IPS-20b (cell line): Measurements from ENCODE around the gene ZNF273.
"Not testable (repeated sequence)": the region's sequence is repeated elsewhere in the genome, so short reads cannot be mapped to it uniquely, and the experiment has no call there.

Experiments
- H3K27ac ChIP-seq: one replicate; pipeline ENCODE4 v1.5.1; 2013; ENCODE audit warnings: low read length
- H3K27me3 ChIP-seq: 2 replicates; pipeline ENCODE4 v1.6.1; 2013; ENCODE audit warnings: mild to moderate bottlenecking, low read length, inconsistent platforms; ENCODE audit not compliant: insufficient read depth
- H3K36me3 ChIP-seq: 2 replicates; pipeline ENCODE4 v1.6.1; 2013; ENCODE audit warnings: low read depth, mild to moderate bottlenecking, inconsistent platforms, low read length, moderate library complexity; ENCODE audit not compliant: insufficient read depth
- H3K4me1 ChIP-seq: 2 replicates; pipeline ENCODE4 v1.6.1; 2013; ENCODE audit warnings: mild to moderate bottlenecking, control low read depth, inconsistent platforms, low read length, moderate library complexity; ENCODE audit not compliant: insufficient read depth
- H3K4me3 ChIP-seq: 2 replicates; pipeline ENCODE4 v1.5.1; 2013; ENCODE audit warnings: mild to moderate bottlenecking, low read length, inconsistent platforms
- H3K9ac ChIP-seq: 2 replicates; pipeline ENCODE4 v1.6.1; 2013; ENCODE audit warnings: low read depth, mild to moderate bottlenecking, inconsistent platforms, low read length, moderate library complexity
- H3K9me3 ChIP-seq: 2 replicates; pipeline ENCODE4 v1.6.1; 2013; ENCODE audit warnings: mild to moderate bottlenecking, low read depth, low read length, inconsistent platforms; ENCODE audit not compliant: insufficient read depth

ZNF273 gene

GRCh38 chr7:64892666-64893309, 10.3 kb upstream of the ZNF273 start:
- Histone ChIP-seq H3K36me3 (no peaks in the 10 kb centered on the region), H3K9ac (no peak overlapping the region), H3K9me3 (no peaks in the 10 kb centered on the region), H3K27ac (no peak overlapping the region), H3K4me3 (no peak overlapping the region), H3K4me1 (no peaks in the 10 kb centered on the region), H3K27me3 (peaks cover 45% of the 10 kb centered on the region)

GRCh38 chr7:64893401-64893800, 9.7 kb upstream of the ZNF273 start:
- no peak overlapping the region for H3K9ac ChIP-seq
- peaks cover 40% of the 10 kb centered on the region for H3K27me3 ChIP-seq
- no peaks in the 10 kb centered on the region for H3K4me1 ChIP-seq
- H3K36me3 ChIP-seq: no peaks in the 10 kb centered on the region
- H3K27ac ChIP-seq: no peak overlapping the region
- H3K9me3 ChIP-seq: no peaks in the 10 kb centered on the region
- H3K4me3 ChIP-seq: no peak overlapping the region

GRCh38 chr7:64902461-64902805, 640 bp upstream of the ZNF273 start:
- not testable (repeated sequence) for H3K36me3 ChIP-seq, H3K9me3 ChIP-seq, H3K27ac ChIP-seq, H3K27me3 ChIP-seq
- peak overlapping the region; percentile 68; the same call in 1 of the 2 replicates for H3K9ac ChIP-seq
- peak overlapping the region; percentile 85 for H3K4me3 ChIP-seq
- H3K4me1 ChIP-seq: peaks cover 15% of the 10 kb centered on the region; the same call in 1 of the 2 replicates

- H3K27me3 ChIP-seq: no peaks in the 10 kb centered on the region
- H3K36me3 ChIP-seq: peaks cover 8% of the 10 kb centered on the region; the same call in 1 of the 2 replicates
- peaks cover 15% of the 10 kb centered on the region; the same call in 1 of the 2 replicates for H3K4me1 ChIP-seq
- peak overlapping the region; percentile 85 for H3K4me3 ChIP-seq
- no peak overlapping the region for H3K27ac ChIP-seq
- H3K9ac ChIP-seq: peak overlapping the region; percentile 91; the same call in 1 of the 2 replicates
- no peaks in the 10 kb centered on the region for H3K9me3 ChIP-seq
These were observed 935 bp downstream of the ZNF273 start for GRCh38 chr7:64904008-64904407.

GRCh38 chr7:64905133-64905532, 2.1 kb downstream of the ZNF273 start:
- Histone ChIP-seq H3K27ac (no peak overlapping the region), H3K36me3 (peaks cover 8% of the 10 kb centered on the region; the same call in 1 of the 2 replicates), H3K27me3 (no peaks in the 10 kb centered on the region), H3K9me3 (no peaks in the 10 kb centered on the region), H3K4me1 (peaks cover 15% of the 10 kb centered on the region; the same call in 1 of the 2 replicates), H3K4me3 (peak overlapping the region; percentile 85), H3K9ac (peak overlapping the region; percentile 39; the same call in 1 of the 2 replicates)

GRCh38 chr7:64905547-64905946, 2.5 kb downstream of the ZNF273 start:
- Histone ChIP-seq H3K4me3 (peak overlapping the region; percentile 85), H3K9ac (peak overlapping the region; percentile 39; the same call in 1 of the 2 replicates), H3K36me3 (peaks cover 8% of the 10 kb centered on the region; the same call in 1 of the 2 replicates), H3K9me3 (no peaks in the 10 kb centered on the region), H3K4me1 (peaks cover 15% of the 10 kb centered on the region; the same call in 1 of the 2 replicates), H3K27ac (no peak overlapping the region), H3K27me3 (no peaks in the 10 kb centered on the region)

- no peaks in the 10 kb centered on the region for H3K9me3 ChIP-seq
- H3K27ac ChIP-seq: no peak overlapping the region
- H3K4me1 ChIP-seq: peaks cover 15% of the 10 kb centered on the region; the same call in 1 of the 2 replicates
- no peaks in the 10 kb centered on the region for H3K27me3 ChIP-seq
- no peak overlapping the region for H3K4me3 ChIP-seq
- peaks cover 8% of the 10 kb centered on the region; the same call in 1 of the 2 replicates for H3K36me3 ChIP-seq
- H3K9ac ChIP-seq: 0 out of 2 replicates have a peak overlapping the region, but pooled peaks have one; percentile 14
These were observed 4.7 kb downstream of the ZNF273 start for GRCh38 chr7:64907641-64908326.

GRCh38 chr7:64908358-64908757, 5.3 kb downstream of the ZNF273 start:
- Histone ChIP-seq H3K4me3 (no peak overlapping the region), H3K9me3 (no peaks in the 10 kb centered on the region), H3K4me1 (peaks cover 15% of the 10 kb centered on the region; the same call in 1 of the 2 replicates), H3K36me3 (peaks cover 11% of the 10 kb centered on the region; the same call in 1 of the 2 replicates), H3K27ac (no peak overlapping the region), H3K27me3 (no peaks in the 10 kb centered on the region), H3K9ac (no peak overlapping the region)

- Histone ChIP-seq H3K27ac (no peak overlapping the region), H3K36me3 (peaks cover 37% of the 10 kb centered on the region), H3K9ac (no peak overlapping the region), H3K9me3 (peaks cover 14% of the 10 kb centered on the region), H3K4me3 (no peak overlapping the region), H3K27me3 (no peaks in the 10 kb centered on the region), H3K4me1 (no peaks in the 10 kb centered on the region)
These were observed 11.5 kb downstream of the ZNF273 start for GRCh38 chr7:64914557-64914956.

- peaks cover 44% of the 10 kb centered on the region for H3K36me3 ChIP-seq
- not testable (repeated sequence) for H3K9ac ChIP-seq, H3K4me1 ChIP-seq, H3K4me3 ChIP-seq, H3K27me3 ChIP-seq, H3K27ac ChIP-seq
- peaks cover 14% of the 10 kb centered on the region for H3K9me3 ChIP-seq
These were observed 12.2 kb downstream of the ZNF273 start for GRCh38 chr7:64915301-64915700.

GRCh38 chr7:64928252-64929187, 25.4 kb downstream of the ZNF273 start:
- peaks cover 54% of the 10 kb centered on the region for H3K9me3 ChIP-seq
- not testable (repeated sequence) for H3K4me1 ChIP-seq, H3K27ac ChIP-seq, H3K9ac ChIP-seq, H3K4me3 ChIP-seq, H3K27me3 ChIP-seq
- peaks cover 58% of the 10 kb centered on the region for H3K36me3 ChIP-seq
